Testis (tissue), 2 donors: Measurements from ENCODE around the gene TNFAIP1.

ENCODE experiments used
- CTCF ChIP-seq, 3 experiments: fragments of 450-650 bp in 2 of 3; fragments of 200-600 bp in 1 of 3; sonication (generic) in 1 of 3; IDR thresholded peaks; one replicate each; pipeline ENCODE4 v1.5.1; 2016 to 2019; ENCODE audit warnings: antibody characterized with exemption in 3 of 3, mild to moderate bottlenecking in 2 of 3, moderate library complexity in 1 of 3
- POLR2A ChIP-seq: fragments of 450-650 bp; IDR thresholded peaks from one replicate; pipeline ENCODE4 v1.6.1; 2017; ENCODE audit warnings: antibody characterized with exemption, mild to moderate bottlenecking, moderate library complexity

DNA sequence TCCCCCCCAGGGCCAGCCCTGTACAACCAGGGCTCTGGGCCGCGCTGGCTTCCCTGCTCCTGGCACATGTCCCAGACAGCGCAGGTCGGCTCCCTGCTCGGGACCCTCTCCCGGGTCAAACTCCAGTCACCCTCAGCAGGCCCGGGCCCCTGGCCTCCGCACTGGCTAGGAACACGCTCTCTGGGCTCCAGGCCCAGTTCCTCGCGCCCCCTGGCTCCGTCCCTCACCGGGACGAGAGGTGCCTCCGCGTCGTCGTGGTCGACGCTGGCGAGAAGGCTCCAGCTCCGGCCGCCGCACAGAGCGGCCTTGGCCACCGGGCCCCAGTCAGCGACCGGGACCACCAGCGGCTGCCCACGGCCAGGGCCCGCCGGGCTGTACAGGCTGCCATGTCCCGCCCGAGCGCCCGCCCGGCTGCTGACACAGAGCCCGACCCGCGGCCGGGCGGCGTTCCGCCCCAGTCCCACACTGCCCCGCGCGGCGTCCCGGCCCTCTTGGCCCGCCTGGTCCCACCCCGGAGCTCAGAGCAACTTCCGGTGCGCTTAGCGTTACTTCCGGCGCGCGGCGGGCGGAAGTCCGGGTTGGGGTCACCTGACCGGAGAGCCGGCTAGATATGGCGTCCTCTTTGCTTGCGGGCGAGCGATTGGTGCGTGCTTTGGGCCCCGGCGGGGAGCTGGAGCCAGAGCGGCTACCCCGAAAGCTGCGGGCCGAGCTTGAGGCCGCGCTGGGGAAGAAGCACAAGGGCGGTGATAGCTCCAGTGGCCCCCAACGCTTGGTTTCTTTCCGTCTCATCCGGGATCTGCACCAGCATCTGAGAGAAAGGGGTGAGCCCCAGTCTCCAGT, 21.7 kb downstream of the TNFAIP1 start, which contains the start of gene POLDIP2:
- no peak for TF ChIP-seq CTCF (IDR thresholded peaks at IDR 0.05)
- TF ChIP-seq POLR2A: peak; percentile 8
